Activated CD8-positive, alpha-beta memory T cell treated with anti-CD3 and anti-CD28 coated beads, Interleukin-2, amount 50 U/mL, for 24 hours (primary cell): ENCODE measurements around the gene SGPP1.
A peak's percentile ranks its signal among the peaks of the same experiment; 100 is the strongest.
"Not testable (repeated sequence)": the region's sequence is repeated elsewhere in the genome, so short reads cannot be mapped to it uniquely, and the experiment has no call there.

Source experiments
- DNase-seq: peaks from one replicate; pipeline ENCODE4 v3.0.0-alpha.2; 2020; ENCODE audit errors: extremely low read depth

Gene SGPP1, protein sequence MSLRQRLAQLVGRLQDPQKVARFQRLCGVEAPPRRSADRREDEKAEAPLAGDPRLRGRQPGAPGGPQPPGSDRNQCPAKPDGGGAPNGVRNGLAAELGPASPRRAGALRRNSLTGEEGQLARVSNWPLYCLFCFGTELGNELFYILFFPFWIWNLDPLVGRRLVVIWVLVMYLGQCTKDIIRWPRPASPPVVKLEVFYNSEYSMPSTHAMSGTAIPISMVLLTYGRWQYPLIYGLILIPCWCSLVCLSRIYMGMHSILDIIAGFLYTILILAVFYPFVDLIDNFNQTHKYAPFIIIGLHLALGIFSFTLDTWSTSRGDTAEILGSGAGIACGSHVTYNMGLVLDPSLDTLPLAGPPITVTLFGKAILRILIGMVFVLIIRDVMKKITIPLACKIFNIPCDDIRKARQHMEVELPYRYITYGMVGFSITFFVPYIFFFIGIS

DNA sequence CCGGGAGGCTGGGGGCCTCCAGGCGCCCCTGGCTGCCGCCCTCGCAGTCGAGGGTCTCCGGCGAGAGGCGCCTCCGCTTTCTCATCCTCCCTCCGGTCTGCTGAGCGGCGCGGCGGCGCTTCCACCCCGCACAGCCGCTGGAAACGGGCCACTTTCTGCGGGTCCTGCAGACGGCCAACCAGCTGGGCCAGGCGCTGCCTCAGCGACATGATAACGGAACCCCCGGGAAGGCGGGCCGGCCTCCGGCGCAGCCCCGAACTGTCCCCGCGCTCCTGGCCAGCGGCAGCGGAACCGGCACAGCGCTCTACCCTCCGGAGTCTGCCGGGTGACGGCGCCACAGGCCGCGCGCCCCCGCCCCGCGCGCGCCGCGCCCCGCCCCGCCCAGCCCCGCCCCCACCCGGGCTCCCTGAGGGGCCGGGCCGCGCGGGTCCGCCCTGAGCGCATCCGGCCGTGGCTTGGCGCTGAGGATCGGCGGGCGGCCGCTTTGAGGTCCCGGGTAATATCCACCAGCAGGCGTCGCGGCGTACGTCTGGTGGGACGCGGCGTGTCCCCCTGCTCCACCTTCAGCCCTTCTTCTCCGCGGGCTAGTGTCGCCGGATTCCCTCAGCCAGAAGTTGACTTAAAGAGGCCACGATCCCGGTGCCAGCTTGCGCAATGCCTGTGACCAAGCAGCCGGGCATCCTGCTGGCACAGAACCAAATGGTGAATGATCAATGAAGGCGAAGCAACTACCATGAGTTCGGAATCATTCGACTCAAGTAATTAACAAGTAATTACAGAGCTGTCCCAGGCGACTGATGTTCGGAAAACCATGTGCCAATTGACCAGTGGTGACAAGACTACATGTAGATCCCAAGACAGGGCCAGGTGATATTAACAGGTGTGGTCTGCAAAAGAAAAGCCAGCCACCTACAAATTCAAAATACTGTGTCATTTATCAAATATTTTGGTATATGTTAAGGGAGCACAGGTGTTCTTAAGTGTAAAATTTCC is at the start of gene SGPP1:
SGPP1 (minus strand) TSS at position 330 of the 993 bp plus-strand sequence; CDS start at position 209, 121 bp downstream.
- peak; percentile 39 for DNase-seq

DNA sequence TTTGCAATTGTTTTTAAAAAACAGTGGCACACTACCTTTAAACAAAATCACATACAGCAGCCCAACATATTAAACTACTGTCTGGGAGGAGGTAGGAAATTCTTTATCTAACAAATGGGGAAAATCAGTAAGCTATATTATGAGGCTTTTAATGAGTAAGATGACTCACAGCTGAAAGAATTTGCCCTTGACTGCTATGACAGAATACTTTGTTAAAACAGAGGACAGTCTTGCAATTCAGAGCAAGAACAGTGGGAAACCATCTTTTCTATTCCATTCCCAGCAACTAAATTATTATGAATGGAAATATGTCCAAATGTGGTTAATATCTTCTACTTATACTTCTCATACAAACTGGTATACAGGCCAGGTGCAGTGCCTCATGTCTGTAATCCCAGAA is 49.2 kb upstream of the SGPP1 start:
- DNase-seq, result no peak

DNA sequence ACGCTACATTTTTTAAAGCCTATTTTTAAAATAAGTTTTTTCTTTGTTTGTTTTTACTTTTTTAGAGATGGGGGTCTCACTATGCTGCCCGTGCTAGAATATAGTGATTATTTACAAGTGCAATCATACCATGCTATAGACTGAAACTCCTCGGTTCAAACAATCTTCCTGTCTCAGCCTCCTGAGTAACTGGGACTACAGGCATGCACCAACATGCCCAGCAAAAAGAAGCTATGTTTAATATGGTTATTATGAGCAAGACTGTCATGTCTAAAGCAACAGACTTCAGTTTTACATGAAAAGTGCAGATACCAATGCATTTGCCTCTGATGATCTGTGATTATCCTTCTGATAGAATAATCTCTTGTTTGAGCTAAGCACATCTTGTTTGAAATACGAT is 45.6 kb upstream of the SGPP1 start:
- no peak for DNase-seq

DNA sequence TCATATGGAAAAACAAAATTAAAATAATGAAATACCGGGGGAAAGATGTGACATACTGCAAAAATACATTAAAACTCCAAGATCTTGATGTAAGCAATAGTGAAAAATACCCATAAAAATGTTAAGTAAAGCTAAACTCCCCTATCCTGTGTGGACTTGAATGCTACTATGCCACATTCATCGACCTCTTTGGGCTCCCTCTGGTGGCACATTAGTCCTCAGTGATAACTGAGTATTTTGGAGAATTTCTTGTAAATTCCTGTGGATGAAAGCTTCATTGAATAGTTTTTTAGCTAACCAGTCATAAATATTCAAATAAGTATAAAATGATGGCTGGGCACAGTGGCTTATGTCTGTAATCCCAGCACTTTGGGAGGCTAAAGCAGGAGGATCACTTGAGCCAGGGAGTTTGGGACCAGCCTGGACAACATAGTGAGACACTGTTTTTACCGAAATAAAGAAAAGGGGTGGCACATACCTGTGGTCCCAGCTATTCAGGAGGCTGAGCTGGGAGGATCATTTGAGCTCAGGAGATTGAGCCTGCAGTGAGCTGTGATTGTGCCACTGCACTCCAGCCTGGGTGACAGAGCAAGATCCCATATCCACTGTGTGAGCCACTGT is 42.4 kb upstream of the SGPP1 start:
- DNase-seq, result peak; percentile 27

DNA sequence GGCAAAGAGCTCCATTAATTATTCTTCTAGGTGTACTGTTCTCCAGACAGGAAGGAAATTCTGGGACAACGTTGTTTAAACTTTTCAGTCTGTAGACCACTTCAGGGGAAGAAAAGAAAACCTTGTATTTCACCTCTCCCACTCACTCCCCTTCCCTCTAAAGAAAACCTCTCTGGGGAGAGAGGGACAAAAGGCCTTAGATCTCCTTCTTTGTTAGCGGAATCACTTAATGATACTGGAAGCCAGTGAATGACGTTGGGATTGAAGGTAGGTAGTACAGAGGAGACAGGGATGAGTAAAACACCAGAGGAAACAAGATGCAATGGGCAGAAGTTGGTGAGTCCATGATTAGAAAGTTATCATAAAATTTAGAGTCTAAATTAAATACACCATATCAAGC is 38.7 kb upstream of the SGPP1 start:
- DNase-seq, result no peak

DNA sequence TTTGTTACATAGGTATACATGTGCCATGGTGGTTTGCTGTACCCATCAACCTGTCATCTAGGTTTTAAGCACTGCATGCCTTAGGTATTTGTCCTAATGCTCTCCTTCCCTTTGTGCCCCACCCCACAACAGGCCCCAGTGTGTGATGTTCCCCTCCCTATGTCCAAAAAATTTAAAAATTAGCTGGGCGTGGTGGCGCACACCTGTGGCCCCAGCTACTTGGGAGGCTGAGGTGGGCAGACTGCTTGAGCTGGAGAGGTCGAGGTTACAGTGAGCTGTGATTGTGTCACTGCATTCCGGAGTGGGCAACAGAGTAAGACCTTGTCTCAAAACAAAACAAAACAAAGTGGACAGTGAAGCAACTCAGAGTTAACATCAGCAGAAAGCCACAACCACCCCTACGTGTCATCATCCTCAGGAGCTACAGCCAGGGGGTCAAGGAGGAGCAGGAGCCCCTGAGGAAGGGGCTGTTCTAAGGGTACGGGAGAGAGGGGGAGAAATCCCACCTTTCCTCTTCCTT is 36.8 kb upstream of the SGPP1 start:
- DNase-seq, result no peak

DNA sequence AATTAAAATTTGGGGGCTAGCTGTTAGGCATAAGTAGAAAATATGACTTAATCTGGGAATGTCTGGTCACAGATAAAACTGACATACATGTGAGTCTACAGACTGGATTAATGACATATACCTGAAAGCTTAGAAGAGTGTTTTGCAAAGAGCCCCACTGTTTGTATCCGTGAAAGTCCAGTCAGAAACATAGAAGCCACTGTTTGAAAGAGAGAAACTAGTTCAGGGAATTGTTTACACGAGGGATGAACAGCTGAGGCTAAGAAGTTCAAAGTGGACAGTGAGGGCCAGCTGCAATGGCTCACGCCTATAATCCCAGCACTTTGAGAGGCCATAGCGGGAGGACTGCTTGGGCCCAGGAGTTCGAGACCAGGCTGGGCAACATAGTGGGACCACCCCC is 36.2 kb upstream of the SGPP1 start:
- DNase-seq, result no peak

DNA sequence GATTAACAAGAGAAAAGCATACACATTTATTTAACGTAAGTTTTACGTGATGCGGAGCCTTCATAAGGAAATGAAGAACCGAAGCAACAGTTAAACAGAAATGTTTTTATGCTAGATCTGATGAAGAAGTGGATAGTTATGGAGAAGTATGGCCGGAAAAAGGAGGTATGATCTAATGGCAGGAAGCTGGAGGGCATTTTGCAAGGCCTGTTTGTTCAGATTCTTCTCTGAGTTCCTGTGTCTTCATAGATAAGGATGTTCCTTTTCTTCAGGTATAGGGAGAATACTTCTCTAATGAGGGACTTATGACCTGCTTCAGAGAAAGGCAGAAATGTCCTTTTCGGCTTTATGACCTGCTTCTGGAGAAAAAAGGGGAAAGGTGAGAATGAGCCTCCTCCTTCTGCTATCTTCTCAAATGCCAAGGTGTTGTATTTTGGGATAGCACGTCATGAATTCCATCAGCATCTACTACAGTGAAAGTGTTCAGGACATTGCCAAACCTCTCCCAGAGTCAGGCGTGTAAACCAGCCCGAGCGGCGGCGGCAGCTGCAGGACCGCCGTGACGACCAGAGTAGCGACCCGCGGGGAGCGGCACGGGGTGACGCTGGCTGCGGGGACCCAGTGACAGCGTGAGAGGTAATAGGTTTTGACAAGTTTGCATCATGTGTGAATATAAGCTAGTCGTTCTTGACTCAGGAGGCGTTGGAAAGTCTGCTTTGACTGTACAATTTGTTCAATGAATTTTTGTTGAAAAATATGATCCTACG is 33.7 kb upstream of the SGPP1 start:
- DNase-seq, result no peak

DNA sequence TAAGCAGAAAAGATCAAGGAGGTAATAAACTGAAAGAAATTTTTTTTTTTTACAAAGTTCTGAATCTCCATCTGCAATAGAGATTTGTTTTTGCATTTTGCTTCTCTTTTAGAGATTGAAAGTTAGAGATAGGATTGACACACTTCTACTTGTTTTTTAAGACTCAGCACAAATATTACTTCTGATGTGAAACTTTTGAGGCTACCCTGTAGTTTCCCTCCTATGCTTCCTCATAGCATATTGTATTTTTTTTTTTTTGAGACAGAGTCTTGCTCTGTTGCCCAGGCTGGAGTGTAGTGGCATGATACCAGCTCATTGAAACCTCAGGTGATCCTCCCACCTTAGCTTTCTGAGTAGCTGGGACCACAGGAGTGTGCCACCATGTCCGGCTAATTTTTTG is 32.1 kb upstream of the SGPP1 start:
- no peak for DNase-seq

DNA sequence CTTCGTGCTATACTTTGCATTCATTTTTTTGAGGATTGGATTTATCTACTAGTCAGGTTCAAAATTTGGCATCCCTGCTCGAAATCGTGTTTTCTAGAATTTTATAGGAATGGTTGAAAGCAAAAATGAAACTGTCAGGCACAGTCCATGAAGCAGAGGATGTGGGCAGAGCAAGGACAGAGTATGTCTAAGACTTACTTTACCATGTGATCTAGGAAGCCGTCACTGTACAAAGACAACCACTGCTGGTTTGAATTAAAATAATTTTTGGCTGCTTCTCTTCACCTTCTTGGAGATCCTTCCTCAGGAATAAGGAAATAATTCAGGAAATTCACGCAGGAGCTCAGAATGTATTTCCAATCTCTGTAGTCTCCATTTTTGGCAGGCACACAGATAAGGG is 31.6 kb upstream of the SGPP1 start:
- no peak for DNase-seq

DNA sequence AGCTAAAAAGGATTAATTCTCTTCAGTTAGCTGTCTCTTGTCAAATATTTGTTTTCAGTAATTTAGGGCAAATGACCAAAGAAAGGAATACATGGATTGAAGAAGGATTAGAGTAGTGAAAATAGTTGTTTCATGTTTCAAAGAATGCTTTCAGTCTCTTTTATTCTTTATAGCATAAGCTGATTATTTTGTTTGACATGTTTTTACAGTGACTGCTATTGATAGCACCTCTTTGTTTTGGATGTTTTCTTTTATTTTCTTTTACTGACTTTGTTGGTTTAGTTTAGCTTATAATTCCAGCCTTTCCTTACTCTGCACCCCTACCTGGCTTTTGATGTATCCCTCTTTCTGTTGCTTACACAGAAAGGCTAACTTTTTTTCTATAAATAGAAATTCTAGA is 29.3 kb upstream of the SGPP1 start:
- no peak for DNase-seq

DNA sequence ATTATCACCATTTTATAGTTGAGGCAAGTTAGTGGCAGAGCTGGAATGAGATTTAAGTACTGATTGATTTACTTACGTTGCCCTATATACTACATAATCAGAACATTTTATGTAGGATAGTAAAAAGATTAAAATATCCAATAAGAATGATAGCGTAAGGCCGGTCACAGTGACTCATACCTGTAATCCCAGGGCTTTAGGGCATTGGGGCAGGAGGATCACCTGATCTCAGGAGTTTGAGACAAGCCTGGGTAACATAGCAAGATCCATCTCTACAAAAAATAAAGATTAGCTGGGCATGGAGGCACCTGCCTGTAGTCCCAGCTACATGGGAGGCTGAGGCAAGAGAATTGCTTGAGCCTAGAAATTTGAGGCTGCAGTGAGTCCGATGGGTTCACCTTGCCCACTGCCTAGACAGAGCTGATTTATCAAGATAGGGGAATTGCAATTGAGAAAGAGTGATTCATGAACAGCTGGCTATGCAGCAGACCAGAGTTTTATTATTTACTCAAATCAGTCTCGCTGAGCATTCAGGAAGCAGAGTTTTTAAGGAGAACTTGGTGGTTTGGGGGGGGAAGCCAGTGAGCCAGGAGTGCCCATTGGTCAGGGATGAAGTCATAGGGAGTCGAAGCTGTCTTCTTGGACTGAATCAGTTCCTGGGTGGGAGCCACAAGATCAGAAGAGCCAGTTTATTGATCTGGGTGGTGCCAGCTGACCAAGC is 24.7 kb upstream of the SGPP1 start:
- no peak for DNase-seq

DNA sequence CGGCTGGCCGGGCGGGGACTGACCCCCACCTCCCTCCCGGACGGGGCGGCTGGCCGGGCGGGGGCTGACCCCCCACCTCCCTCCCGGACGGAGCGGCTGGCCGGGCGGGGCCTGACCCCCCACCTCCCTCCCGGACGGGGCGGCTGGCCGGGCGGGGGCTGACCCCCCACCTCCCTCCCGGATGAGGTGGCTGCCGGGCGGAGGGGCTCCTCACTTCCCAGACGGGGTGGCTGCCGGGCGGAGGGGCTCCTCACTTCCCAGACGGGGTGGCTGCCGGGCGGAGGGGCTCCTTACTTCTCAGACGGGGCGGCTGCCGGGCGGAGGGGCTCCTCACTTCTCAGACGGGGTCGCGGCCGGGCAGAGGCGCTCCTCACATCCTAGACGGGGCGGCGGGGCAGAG is 23.2 kb upstream of the SGPP1 start:
- not testable (repeated sequence) for DNase-seq

DNA sequence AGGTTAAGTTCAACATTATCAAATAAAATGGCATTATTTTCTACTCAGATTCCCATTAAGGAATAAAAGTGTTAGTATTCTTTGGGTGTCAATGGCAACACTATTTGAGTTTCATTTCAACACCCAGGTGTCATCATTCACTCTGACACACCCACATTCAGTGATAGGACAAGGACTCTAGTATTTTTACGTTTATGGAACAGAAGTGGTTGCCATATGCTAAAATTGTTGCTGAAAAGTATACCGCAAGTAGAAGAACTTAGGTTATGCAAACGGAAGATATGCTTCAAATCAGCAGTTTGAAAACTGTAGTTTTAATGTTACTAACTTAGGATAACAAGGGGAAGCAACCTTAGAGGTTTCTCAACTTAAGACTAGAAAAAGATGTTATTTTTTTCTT is 20.0 kb upstream of the SGPP1 start:
- DNase-seq, result no peak

DNA sequence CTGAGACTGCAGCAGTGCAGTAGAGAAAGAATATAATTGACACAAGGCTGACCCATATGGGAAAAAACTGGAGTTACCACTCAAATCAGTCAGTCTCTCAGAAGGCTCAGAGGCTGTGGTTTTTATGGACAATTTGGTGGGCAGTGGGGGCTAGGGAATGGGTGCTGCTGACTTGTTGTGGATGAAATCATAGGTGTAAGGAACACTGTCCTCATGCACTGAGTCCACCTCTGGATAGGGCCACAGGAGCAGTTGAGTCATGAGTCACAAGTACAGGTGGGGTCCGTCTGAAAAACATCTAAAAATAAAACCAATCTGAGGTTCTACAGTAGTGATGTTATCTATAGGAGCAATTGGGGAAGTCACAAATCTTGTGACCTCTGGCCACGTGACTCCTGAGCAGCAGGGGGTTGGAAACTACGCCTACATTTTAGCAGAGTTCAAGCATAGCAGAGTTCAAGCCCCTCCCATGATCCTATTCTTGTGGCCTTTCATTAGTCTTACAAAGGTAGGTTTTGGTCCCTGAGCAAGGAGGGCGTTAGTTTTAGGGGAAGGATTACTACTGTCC is 18.1 kb upstream of the SGPP1 start:
- no peak for DNase-seq

DNA sequence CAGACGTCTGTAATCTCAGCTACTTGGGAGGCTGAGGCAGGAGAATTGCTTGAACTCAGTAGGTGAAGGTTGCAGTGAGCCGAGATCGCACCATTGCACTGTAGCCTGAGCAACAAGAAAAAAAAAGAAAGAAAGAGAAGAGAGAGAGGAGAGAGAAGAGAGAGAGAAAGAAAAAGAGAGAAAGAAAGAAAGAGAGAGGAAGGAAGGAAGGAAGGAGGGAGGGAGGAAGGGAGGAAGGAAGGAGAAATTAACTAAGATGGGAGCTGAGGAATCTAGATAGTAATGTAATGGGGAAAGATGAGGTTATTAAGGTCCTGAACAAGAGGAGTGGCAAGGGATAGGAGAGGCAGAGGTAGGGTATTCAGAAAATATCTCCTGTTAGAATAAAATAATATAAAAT is 17.4 kb upstream of the SGPP1 start:
- no peak for DNase-seq

DNA sequence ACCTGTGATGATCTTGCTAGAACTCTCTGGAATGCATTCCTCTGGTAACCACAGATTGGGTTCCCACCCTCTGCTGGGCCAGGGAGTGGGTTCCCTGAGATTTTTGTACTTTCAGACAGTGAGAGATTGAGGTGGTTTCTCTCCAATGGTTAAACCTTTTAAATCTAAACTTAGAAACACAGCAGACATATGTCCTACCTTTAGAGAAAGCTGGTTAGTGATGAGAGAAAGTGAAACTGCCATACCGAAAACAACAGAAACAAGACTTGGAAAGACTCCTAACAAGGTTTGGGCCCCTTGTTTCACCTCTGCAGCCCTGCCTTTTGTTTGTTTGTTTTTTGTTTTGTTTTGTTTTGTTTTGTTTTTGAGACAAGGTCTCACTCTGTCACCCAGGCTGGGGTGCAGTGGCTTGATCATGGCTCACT is 9.7 kb upstream of the SGPP1 start:
- DNase-seq, result no peak

DNA sequence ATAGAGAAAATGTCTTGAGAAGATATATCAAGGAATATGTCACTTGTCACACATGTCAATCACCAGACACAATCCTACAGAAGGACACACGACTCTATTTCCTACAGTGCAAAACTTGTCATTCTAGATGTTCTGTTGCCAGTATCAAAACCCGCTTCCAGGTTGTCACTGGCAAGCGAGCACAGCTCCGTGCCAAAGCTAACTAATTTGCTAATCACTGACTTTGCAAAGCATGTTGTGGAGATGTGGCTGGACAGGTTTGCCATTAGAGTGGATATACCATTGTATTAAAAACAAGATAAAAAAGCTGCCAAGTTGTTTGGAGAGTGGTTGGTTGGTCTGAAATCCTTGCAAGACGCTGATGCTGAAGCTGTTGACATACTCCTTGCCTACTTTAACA is 7.9 kb upstream of the SGPP1 start:
- DNase-seq, result no peak

DNA sequence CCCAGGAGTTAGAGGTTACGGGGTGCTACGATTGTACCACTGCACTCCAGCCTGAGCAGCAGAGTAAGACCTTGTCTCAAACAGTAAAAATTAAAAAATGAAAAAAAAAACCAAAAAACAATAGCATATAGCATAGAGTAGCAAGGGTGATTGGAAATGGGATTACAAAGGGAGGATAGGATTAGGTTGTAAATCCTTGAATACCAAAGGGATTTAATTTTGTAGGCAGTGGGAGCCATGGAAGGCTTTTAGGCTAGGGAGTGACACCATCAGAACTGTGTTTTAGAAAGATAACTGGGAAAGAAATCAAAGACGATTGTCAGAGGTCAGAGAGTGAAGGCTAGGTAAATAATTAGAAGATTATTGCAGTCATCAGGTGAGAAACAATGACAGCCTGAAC is 2.8 kb upstream of the SGPP1 start:
- DNase-seq, result no peak

DNA sequence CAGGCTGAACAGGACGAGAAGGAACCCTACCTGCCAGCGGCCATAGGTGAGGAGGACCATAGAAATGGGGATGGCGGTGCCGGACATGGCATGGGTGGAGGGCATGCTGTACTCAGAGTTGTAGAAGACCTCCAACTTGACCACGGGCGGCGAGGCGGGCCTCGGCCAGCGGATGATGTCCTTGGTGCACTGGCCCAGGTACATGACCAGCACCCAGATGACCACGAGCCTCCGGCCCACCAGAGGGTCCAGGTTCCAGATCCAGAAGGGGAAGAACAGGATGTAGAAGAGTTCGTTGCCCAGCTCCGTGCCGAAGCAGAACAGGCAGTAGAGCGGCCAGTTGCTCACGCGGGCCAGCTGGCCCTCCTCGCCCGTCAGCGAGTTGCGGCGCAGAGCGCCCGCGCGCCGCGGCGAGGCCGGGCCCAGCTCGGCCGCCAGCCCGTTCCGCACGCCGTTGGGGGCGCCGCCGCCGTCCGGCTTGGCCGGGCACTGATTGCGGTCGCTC is 582 bp downstream of the SGPP1 start:
- DNase-seq, result no peak
